GM13977 (cell line): ENCODE data around the gene TSGA10.
A peak's percentile ranks its signal among the peaks of the same experiment; 100 is the strongest.
"Not testable (repeated sequence)": the region's sequence is repeated elsewhere in the genome, so short reads cannot be mapped to it uniquely, and the experiment has no call there.

Experiments
- DNase-seq: peaks from one replicate; pipeline ENCODE4 v3.0.0; 2012; ENCODE audit warnings: low spot score
- in situ Hi-C: fragments of 300-500 bp; cut with MboI; formaldehyde crosslinking; loops from one replicate; pipeline ENCODE4 v1.12.0; 2022; ENCODE audit warnings: low sequenced_read_pairs, low pct_unique_long_range_greater_than_20kb, mixed read lengths, inconsistent platforms; ENCODE audit not compliant: unreplicated experiment
- TF ChIP-seq, protein P1 (sequence below): IDR thresholded peaks from 2 replicates; pipeline ENCODE4 v1.5.1; 2012; ENCODE audit warnings: mild to moderate bottlenecking, control low read depth; ENCODE audit not compliant: insufficient read depth; ENCODE audit errors: extremely low read depth, missing control alignments

Gene TSGA10

DNA sequence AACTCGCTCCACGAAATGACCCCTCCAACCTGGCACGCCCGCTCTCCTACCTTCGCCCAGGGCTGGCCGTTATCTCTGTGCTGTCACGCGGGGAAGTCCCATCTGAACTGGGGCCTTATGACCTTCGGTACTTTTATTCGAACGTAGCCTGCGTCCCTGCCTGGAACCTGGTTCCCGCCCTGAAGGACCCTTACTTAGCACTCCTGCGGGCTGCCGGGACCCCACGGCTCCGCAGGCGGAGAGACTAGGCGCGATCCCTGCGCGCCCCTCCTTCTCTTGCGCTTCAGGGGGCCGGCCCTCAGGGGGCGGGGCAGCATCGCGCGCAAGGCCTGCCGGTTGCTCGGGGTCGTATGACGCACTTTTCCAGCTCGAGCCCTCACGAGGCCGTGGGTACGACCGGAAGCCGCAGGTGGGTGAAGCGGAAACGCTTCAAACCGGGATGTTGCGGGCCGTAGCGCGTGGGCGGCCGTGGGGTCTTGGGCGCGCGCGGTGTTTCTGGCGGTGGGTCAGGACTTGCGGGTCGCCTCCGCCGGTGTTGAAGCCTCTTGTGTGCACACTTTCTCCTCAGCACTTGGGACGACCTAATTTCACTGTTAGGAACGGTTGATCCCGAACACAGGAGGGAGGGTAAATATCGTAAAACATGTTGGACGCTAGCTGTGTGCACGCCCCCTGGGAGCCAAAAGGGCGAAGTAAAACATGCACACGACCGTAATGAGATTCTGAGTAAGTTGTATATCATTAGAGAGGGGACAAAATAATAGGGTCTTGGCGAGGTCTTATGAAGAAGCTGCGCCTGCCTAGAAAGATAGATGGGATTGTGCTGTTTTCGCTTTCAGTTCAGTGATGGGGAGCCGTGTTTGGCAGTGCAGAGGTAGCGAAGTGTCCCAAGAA is at the start of gene TSGA10, which contains the start of gene LIPT1:
TSS of gene TSGA10 (minus strand) at position 300 of the 894 bp plus-strand sequence. CDS start 45,503 bp downstream, outside the sequence.
TSS of gene LIPT1 (plus strand) at position 325 of the 894 bp plus-strand sequence. CDS start 6,991 bp downstream, outside the sequence.
- TF ChIP-seq, protein P1, sequence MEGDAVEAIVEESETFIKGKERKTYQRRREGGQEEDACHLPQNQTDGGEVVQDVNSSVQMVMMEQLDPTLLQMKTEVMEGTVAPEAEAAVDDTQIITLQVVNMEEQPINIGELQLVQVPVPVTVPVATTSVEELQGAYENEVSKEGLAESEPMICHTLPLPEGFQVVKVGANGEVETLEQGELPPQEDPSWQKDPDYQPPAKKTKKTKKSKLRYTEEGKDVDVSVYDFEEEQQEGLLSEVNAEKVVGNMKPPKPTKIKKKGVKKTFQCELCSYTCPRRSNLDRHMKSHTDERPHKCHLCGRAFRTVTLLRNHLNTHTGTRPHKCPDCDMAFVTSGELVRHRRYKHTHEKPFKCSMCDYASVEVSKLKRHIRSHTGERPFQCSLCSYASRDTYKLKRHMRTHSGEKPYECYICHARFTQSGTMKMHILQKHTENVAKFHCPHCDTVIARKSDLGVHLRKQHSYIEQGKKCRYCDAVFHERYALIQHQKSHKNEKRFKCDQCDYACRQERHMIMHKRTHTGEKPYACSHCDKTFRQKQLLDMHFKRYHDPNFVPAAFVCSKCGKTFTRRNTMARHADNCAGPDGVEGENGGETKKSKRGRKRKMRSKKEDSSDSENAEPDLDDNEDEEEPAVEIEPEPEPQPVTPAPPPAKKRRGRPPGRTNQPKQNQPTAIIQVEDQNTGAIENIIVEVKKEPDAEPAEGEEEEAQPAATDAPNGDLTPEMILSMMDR = no peak
- peak; percentile 92 for DNase-seq
- in situ Hi-C loops = no loop called here

GRCh38 chr2:99201959-99202678 is 47.4 kb upstream of the TSGA10 start:
- in situ Hi-C loops = no loop called here
- DNase-seq = no peak
- TF ChIP-seq, protein P1 = no peak

- TF ChIP-seq, protein P1 = no peak
- no peak for DNase-seq
- in situ Hi-C loops = no loop called here
These were observed 45.5 kb upstream of the TSGA10 start for GRCh38 chr2:99200076-99200800.

DNA sequence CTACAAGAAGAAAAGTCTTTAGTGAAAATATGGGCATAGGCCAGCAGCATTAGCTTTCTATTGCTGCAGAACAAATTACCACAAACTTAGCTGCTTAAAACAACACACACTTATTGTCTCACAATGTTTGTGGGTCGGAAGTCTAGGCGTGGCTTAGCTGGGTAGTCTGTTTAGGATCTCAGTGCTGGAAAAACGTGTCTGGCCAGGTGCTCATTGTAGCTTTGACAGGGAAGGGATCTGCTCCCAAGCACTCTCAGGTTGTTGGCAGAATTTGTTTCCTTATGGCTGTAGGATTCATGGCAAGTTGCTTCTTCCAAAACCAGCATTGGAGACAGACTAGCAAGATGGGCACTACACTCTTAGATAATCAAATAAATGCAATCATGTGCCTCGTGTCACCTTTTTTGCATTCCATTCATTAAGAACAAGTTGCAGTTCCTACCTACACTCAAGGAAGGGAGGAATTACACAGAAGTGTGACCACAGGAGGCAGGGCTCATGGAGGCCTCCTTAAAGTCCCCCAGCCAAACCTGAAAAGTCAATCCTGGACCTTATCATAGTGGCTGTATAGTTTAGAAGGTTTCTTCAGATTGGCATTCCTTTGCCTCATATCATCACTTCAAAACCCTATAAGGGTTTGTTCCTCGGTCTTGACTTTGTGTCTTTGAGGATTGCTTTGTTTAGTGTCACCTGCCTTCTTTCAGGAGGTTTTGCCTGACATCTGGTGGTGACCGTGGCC is 43.5 kb upstream of the TSGA10 start:
- TF ChIP-seq, protein P1 = no peak
- DNase-seq = no peak
- in situ Hi-C loops = loop anchor here (25.0 kb wide), 1 partner anchor 289 kb away; the partner anchor contains the start of gene REV1

DNA sequence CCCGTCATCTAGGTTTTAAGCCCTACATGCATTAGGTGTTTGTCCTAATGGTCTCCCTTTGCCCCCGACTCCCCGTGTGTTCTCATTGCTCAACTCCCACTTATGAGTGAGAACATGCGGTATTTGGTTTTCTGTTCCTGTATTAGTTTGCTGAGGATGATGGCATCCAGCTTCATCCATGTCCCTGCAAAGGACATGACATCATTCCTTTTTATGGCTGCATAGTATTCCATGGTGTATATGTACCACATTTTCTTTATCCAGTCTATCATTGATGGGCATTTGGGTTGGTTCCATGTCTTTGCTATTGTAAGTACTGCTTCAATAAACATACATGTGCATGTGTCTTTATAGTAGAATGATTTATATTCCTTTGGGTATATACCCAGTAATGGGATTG is 37.6 kb upstream of the TSGA10 start:
- DNase-seq = not testable (repeated sequence)
- in situ Hi-C loops = loop anchor here (25.0 kb wide), 1 partner anchor 295 kb away; the partner anchor contains the start of gene REV1

- no peak for DNase-seq
- in situ Hi-C loops = loop anchor here (25.0 kb wide), 1 partner anchor 297 kb away; the partner anchor contains the start of gene REV1
- TF ChIP-seq, protein P1 = no peak
These were observed 35.8 kb upstream of the TSGA10 start for GRCh38 chr2:99190548-99190947.
